ENCODE measurements around the gene PTGES3L. TPM values are rescaled to one million over a fixed set of nuclear protein-coding genes. Genes with fewer than 3 reads are reported as not detected.
A peak's percentile ranks its signal among the peaks of the same experiment; 100 is the strongest.
"Not testable (repeated sequence)": the region's sequence is repeated elsewhere in the genome, so short reads cannot be mapped to it uniquely, and the experiment has no call there.

The PTGES3L gene
- total RNA-seq, 1 experiment from 2014 or later = not detected

DNA sequence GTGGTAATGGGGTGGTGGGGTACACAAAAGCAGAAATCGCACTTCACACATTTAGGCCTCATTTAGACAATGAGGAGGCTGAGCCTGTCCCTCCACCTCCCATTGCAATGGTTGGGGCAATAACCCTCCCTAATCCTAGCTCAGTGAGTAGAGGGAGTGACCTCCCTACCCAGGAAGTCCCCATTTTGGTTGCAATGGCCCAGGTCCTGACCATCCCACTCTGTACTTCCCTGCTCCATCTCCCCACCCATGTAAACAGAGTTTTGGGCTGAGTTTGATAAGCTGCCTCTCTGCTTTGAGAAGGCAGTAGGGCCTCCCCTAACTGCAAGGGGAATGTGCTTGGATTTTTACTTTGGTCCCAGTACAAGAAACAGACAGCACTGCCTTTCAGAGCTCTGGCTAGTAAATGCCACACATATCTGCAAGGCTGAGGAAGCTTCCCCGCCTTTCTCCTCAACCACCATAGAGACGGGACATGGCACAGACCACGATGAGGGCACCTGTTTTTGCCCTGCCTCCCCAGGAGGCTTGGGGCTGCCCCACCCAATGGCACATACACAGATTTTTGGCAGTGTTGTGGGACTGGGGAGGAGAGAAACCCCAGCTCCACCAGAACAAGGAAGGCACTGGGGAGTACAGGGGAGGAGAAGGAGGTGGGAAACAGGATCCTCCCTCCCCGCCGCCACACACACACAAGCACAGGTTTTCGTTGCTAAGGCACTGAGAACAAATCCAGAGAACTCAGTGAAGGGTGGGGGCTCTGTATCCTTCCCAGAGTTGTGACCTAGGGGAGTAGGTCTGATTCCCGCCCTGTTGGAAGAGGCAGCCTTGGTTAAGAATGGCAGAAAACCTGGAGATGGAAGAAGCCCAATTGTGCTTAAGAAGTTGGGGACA lies 35.0 kb upstream of the PTGES3L start:
- DNase-seq (ENCODE audit: low read depth) = no peak

DNA sequence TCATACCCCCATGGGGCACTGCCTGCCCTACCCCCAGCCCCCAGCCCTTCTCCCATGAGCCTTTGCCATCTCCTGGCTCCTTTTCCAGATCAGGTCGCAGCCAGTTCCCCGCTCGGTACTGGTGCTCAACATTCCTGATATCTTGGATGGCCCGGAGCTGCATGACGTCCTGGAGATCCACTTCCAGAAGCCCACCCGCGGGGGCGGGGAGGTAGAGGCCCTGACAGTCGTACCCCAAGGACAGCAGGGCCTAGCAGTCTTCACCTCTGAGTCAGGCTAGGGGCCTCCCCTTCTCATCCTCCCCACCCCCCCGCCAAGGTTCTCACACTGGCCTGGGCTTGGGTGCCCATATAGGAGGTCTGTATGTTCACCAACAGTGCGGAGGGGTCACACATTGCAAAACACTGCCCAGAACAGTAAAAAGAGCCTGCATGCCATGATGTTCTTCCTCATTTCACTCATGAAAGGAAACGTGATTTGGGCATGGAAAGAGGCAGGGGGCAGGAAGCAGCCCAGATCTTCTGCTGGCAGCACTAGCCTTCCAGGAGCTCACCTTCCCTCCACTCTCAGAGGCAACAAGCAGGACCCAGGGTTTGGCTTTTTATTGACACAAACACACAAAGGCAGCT lies 34.3 kb upstream of the PTGES3L start:
- no peak for DNase-seq (ENCODE audit: low read depth)

DNA sequence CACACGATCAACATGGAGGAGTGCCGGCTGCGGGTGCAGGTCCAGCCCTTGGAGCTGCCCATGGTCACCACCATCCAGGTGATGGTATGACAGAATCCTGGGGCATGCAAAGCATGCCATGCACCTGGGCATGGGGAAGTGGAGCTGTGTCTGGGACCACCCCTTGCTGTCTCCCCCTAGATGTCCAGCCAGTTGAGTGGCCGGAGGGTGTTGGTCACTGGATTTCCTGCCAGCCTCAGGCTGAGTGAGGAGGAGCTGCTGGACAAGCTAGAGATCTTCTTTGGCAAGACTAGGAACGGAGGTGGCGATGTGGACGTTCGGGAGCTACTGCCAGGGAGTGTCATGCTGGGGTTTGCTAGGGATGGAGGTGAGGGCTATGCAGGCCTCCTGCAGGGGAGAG lies 33.4 kb upstream of the PTGES3L start:
- no peak for DNase-seq (ENCODE audit: low read depth)

DNA sequence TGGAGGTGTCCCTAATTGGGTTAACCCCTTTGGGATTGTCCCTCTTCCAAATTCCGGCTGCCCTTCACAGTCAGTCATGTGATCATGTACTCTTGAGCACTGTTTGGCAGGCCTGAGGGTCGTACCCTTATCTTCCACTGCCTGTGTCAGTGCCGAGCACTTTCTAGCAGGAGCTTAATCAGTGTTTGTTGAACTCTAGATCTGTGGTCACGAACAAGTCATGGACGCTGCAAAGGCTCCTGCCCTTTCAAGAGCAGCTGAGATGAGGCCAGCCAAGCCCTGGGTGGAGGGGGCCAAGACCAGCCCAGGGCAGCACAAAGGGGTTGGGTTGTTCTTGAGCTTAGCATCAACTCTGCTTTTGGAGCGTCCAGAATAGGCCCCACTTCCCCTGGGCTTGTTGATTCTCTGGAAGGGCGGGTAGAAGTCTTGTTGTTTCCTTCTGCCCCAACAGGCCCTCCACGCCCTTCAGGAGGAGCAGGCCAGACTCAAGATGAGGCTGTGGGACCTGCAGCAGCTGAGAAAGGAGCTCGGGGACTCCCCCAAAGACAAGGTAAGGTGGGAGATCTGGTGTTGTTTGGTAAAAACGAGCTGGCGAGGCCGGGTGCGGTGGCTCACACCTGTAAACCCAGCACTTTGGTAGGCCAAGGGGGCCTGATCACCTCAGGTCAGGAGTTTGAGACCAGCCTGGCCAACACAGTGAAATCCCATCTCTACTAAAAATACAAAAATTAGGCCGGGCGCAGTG lies 32.0 kb upstream of the PTGES3L start:
- no peak for DNase-seq (ENCODE audit: low read depth)

DNA sequence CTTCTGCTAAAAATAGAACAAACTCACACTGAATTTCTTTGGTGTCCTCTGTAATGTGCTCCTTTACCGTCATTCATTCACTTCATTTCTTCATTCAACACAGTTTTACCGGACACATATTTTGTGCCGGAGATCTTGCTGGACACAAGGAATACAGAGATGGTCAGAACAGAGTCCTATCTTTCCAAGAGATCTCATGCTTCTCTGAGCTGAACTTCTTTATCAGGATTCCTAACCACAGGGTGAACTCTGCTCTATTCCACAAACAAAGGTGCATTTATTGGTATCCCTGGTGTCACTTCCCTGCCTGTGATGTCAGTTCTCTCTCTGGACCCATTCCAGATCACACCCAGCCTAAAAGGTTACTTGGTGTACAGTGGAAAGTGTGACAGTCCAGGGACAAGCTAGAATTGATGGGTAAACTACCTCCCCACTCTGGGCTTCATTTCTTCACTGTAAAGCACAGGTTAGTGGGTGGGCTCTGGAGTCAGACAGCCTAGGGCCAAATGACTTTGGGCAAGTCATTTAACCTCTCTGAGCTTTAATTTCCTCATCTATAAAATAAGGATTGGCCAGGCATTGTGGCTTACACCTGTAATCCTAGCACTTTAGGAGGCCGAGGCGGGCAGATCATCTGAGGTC lies 30.9 kb upstream of the PTGES3L start:
- DNase-seq (ENCODE audit: low read depth) = no peak

DNA sequence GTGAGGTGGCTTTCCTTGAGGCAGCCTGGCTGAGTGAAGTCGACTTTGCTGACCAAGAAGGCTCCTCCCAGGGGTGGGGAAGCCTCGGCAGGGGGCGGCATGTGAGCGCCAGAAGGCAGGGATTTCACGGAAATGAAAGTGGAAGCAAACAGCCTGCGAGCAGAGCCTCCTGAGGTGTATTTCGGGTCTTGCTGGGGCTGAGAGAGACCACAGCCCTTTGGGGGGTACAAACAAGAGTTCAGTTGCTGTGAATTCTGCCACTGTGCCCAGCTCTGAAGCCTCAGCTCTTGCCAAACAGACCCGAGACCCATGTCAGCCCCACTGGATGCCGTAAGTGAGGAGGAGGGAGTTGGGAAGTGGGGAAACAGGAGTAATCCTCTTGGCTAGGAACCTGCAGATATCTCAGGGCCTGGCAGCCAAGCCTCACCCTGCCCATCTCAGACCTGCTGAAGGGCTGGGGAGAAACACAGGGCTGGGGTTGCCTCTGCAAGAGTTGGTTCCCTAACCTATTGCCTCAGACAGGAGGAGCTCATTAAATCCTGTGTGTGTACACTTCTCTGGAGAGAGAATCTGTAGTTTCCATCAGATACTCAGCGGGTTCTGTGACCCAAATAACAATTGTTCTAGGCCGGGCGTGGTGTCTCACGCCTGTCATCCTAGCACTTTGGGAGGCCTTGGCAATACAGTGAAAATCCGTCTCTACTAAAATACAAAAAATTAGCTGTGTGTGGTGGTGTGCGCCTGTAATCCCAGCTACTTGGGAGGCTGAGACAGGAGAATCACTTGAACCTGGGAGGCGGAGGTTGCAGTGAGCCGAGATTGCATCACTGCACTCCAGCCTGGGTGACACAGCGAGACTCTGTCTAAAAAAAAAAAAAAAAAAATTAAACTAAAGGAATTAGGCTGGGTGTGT lies 27.0 kb upstream of the PTGES3L start, which contains the start of gene IFI35:
TSS of gene IFI35 (plus strand) at position 146 of the 913 bp plus-strand sequence. CDS start at position 310, 164 bp downstream.
- DNase-seq (ENCODE audit: low read depth) = peak; percentile 82

DNA sequence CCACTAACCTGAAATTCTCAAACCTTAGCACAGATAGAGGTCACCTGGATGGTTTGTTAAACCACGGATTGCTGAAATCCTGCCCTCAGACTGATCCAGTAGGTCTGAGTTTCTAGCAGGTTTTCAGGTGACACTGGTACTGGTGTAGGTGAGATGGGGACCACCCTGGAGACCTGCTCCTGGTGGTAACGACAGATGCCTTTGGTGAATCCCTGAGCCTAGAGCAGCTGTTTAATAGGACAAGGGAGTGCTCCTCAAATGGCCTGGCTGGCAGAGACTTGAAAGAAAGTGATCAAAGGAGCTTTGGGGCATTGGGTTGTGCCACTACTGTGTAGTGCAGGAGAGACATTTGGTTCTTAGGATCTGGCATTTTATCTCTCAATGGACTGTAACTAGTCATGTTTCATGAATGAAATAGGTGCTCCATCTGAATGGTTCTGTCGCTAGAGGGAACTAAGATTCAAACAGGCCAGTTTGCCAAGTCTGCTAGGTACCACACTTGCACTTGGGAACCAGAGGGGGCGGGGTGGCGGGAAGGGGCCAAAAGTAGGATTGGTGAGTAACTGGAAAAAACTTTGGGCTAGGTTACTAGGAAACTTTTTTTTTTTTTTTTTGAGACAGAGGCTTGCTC lies 23.8 kb upstream of the PTGES3L start:
- DNase-seq (ENCODE audit: low read depth) = peak; percentile 80

DNA sequence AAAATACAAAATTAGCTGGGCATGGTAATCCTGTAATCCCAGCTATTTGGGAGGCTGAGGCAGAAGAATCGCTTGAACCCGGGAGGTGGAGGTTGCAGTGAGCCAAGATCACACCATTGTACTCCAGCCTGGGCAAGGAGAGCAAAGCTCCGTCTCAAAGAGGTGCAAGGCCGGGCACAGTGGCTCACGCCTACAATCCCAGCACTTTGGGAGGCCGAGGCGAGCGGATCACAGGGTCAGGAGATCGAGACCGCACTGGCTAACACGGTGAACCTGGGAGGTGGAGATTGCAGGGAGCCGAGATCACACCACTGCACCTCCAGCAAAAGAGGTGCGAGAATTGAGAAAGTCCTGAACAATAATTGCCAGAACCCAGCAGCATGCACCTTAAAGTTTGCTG lies 21.0 kb upstream of the PTGES3L start:
- not testable (repeated sequence) for DNase-seq (ENCODE audit: low read depth)

DNA sequence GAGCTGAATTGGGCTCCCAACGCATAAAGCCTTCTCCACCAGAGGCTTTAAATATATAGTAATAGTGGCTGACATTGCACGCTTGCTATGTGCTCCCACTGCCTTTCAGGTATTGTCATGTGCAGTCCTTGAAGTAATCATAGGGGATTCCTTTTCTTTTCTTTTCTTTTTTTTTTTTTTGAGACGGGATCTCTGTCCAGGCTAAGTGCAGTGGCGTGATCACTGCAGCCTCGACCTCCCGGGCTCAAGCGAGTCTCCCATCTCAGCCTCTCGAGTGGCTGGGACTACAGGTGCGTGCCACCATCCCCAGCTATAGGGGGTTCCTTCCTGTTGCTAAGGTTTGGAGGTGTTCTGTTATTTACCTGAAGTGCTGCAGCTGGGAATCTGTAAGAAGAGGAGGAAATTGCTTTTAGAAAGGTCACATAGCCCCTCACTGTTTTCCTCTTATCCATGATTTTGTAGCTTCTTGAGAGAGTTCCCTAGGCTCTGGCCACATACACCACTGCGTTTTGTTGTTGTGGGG lies 19.2 kb upstream of the PTGES3L start:
- DNase-seq (ENCODE audit: low read depth) = no peak

DNA sequence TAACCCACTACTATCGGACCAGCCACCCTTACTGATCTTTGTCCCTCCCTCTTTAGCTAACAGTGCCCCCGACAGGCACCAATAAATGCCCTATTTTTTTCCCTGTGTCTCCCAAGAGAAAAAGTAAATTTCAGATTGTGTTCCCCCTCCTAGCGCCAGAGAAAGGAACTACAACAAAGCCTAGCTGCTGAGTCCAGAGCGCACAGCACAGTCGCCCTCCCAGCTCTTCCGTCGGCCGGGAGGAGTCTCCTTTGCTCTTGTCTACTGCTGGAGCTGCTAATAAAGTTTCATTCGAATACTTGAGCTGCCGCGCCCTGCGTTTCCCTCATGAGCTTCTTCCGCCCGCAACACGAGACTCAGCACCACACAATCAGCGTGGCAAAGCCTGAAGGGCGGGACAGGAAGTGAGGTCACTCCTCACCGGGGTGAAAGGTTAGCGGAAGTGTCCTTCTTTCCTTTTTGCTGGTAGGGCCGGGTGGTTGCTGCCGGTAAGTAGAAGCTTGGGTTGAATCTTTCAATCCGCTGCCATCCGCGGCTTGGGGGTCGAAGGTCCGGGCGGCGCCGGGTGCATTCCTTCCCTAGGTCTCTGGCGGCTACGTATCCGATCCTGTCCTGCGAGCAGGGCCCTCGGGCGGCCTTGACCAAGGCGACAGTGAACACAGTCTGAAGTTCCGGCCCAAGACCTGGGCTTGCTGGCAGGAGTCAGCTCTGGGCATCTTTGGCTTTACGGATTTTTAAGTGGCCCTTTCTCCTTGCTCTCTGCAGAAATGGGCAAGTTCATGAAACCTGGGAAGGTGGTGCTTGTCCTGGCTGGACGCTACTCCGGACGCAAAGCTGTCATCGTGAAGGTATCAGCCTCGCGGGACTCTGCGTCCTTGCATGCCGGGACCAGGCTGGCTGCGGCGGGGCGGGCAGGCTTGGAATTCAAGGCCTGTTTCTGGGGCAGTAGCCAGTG lies 18.4 kb upstream of the PTGES3L start, which contains the start of gene RPL27:
TSS of gene RPL27 (plus strand) at position 436 of the 955 bp plus-strand sequence. CDS start at position 768, 332 bp downstream.
- DNase-seq (ENCODE audit: low read depth) = peak; percentile 100

DNA sequence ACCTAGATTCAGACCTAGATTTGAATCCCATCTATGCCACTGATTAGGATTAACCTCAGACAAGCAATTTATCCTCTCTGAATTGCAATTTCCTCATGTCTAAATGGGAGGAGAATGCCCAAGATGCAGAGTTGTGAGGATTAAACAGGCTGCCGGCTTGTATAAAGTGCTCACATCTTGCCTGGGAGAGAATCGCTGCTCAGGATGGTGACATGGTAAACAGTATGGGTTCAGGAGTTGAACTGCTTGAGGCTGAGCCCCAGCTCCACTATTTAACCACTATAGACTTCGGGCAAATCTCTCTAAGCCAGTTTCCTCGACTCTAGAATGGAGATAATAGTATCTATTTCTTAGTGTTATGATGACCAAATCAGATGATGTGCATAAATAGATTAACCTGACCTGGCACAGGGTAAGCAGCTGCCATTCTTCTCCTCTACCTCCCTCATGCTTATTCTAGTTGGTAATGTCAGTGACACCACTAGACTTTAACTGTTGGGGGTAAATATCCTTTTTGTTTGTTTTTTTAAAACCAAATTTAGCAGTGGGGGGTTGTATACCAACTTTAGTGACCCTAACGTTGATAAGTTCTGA lies 17.6 kb upstream of the PTGES3L start:
- no peak for DNase-seq (ENCODE audit: low read depth)

DNA sequence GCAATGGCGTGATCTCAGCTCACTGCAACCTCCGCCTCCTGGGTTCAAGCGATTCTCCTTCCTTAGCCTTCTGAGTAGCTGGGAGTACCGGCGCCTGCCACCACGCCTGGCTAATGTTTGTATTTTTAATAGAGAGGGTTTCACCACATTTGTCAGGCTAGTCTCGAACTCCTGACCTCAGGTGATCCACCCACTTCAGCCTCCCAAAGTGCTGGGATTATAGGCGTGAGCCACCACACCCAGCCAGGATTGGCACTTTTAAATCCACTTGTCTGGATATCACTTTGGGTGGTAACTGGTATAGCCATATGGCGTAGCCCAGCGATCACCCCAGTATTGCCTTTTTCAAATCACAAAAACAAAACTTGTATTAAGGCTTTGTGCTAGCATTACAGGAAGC lies 14.0 kb upstream of the PTGES3L start:
- not testable (repeated sequence) for DNase-seq (ENCODE audit: low read depth)

DNA sequence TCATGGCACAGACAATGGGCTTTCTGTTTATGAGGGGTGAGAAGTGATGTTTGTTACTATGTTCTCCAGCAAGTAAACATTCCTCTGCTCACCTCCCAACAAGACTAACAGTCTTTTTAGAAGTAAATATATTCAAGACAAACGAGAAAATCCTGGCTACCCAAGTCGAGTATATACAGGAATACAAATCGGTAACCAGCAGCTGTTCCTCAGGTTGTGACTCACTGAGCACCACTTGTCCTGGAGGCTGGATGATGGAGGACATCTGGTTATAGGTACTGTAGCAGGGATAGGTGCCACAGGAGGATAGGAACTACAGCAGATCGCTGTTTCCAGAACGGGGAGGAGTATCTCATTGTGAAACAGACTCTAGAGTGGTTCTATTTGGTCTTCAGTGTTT lies 13.0 kb upstream of the PTGES3L start:
- no peak for DNase-seq (ENCODE audit: low read depth)

DNA sequence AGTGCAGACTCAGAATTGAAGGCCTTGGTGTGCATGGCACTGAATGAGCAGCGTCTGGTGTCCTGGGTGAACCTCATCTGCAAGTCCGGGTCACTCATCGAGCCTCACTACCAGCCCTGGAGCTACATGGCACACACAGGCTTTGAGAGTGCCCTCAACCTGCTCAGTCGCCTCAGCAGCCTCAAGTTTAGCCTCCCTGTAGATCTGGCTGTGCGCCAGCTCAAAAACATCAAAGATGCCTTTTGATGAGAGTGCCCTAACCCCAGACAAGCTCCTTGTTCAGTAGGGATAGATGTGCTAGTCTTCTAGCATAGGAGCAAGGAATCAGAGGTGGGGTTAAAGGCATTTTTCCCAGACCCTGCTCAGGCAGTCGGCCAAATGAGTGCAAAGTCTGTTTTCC lies 11.6 kb upstream of the PTGES3L start:
- no peak for DNase-seq (ENCODE audit: low read depth)

DNA sequence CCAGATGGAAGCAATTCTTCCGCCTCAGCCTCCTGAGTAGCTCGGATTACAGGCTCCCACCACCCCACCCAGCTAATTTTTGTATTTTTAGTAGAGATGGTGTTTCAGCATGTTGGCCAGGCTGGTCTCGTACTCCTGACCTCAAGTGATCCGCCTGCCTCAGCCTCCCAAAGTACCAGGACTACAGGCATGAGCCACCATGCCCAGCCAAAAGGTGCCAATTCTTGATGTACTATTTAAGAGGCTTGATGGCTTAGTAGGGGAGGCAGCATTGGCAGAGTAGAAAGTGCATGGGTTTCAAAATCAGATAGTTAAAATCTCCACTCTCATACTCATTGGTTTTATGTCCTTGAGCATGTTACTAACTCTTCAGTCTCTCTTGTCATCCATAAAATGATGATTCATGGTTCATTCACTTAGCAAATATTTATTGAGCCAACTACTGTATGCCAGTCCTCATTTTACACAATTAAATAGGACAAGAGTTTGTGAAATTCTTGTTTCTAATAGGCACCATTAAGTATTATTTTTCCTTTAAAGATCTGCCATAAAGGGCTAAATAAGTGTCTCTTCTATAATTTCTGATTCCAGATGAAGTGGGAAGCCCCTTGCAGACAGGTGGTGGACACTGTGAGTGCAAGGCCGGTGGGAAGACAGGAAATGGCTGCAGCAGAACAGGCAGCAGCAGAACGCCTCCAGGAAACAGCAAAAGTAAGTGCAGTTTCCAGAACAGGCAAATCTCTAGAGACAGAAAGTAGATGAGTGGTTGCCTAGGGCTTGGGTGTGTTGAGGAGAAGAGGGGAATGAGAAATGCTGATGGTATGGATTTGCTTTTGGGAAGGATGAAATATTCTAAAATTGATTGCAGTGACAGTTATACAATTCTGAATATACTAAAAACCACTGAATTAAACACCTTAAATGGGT lies 10.1 kb upstream of the PTGES3L start:
- DNase-seq (ENCODE audit: low read depth) = peak; percentile 61

DNA sequence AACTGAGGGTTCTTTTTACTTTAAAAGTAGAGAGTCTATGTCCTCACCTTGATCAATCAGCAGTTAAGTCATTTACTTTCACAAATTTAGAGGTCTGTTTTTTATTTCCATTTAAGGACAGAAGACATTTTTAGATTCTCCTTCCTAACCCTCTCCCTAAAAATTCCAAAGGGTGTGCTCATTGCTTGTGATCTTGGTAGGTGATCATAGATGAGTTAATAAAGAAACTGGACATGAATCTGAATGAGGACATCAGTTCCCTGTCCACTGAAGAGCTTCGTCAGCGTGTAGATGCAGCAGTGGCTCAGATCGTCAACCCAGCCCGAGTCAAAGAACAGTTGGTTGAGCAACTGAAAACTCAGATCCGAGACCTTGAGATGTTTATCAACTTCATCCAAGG lies 9.3 kb upstream of the PTGES3L start:
- DNase-seq (ENCODE audit: low read depth) = no peak

DNA sequence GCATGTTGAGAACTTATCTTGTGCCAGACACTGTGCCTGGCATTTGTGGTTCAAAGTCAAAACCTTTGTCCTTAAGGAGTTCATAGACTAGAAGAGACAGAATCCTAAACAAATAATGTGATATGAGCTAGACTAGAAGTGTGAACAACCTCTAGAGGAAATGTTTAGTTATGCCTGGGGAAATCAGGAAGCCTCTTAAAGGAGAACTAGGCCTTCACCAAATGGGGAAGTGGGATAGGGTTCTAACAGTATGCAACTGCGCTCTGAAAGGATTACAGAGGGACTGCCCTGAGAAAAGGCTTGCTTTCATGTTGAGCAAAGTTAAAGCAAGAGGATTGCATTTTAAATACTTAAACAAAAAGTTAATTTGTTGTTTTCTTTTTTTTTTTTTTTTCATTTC lies 5.3 kb upstream of the PTGES3L start:
- DNase-seq (ENCODE audit: low read depth) = no peak
